Embryonic facial prominence (tissue), 1 donor: Measurements from ENCODE around the gene CYB561D2.

ENCODE experiments used
- DNase-seq: peaks from one replicate; pipeline ENCODE4 v3.0.0-alpha.2; 2016; ENCODE audit errors: extremely low spot score

CYB561D2 gene

GRCh38 chr3:50341996-50342650 lies 8.5 kb upstream of the CYB561D2 start:
- no peak for DNase-seq

- DNase-seq = no peak
Observed at GRCh38 chr3:50342813-50343633, 7.6 kb upstream of the CYB561D2 start.

GRCh38 chr3:50345008-50345407 lies 5.7 kb upstream of the CYB561D2 start:
- DNase-seq = no peak

- no peak for DNase-seq
Observed at GRCh38 chr3:50345586-50346234, 5.0 kb upstream of the CYB561D2 start, which contains the start of gene ZMYND10. Gene ZMYND10 (minus strand): TSS chr3:50345732. CDS start chr3:50345579, 153 bp downstream.

GRCh38 chr3:50347187-50347813 lies 3.4 kb upstream of the CYB561D2 start:
- peak; percentile 42 for DNase-seq

GRCh38 chr3:50350213-50350526 lies 492 bp upstream of the CYB561D2 start:
- no peak for DNase-seq

- no peak for DNase-seq
Observed at GRCh38 chr3:50351323-50351697, 648 bp downstream of the CYB561D2 start.

GRCh38 chr3:50352781-50353180 lies 2.1 kb downstream of the CYB561D2 start:
- no peak for DNase-seq

GRCh38 chr3:50353245-50354004 lies 2.8 kb downstream of the CYB561D2 start:
- no peak for DNase-seq

- no peak for DNase-seq
Observed at GRCh38 chr3:50354186-50354764, 3.6 kb downstream of the CYB561D2 start.

GRCh38 chr3:50354850-50355249 lies 4.2 kb downstream of the CYB561D2 start:
- no peak for DNase-seq

- DNase-seq = no peak
Observed at GRCh38 chr3:50355829-50356552, 5.3 kb downstream of the CYB561D2 start.

GRCh38 chr3:50356553-50356952 lies 5.9 kb downstream of the CYB561D2 start:
- DNase-seq = no peak

GRCh38 chr3:50357481-50357880 lies 6.8 kb downstream of the CYB561D2 start:
- no peak for DNase-seq

- DNase-seq = no peak
Observed at GRCh38 chr3:50358355-50358910, 7.8 kb downstream of the CYB561D2 start.

GRCh38 chr3:50358911-50359759 lies 8.5 kb downstream of the CYB561D2 start, which contains the start of gene TMEM115:
Gene TMEM115 (minus strand): TSS chr3:50359521. CDS start chr3:50359063, 458 bp downstream.
- DNase-seq = peak; percentile 99

GRCh38 chr3:50359760-50360110 lies 9.1 kb downstream of the CYB561D2 start:
- no peak for DNase-seq

- DNase-seq = no peak
Observed at GRCh38 chr3:50364573-50365079, 14.0 kb downstream of the CYB561D2 start.
